ENCODE results near the gene MFRP.

MFRP gene

DNA sequence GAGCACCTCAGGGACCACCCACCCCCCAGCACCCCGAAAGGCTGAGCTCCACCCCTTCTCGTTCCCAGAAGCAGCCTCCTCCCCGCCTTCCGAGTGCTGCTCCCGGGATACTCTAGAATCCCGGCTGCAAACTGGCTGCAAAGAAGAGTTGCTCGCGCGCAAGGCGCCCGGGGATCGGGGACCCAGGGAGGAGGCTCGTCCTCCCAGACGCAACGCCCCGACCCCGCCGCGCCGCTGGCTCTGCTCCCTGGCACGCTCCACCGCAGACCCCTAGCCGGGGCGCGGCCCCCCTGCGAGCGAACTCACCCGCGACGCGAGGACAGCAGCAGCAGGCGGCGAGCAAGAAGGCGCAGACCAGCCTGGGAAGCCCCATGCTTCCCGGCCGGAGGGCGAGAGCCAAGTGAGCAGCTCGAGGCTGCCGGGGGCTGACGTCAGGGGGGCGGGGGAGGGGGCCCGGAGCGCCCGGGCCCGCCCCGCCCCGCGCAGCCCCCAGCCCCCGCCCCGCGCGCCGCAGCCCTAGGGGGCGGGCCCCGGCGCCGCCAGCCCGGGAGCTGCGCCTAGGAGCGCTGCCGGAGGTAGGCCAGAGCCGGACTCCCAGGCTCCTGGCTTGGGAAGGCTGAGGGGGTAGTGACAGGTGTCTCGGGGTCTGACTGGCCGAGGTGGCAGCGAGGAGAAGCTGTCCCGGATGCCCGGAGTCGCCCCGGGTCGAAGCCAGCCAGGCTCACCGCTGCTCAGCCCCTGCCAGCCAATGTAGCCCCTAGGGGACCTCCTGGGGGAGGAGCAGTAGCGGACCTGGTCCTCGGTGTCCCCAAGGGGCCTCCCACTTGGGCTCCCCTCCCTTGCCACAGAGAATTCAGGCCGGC is 29.5 kb downstream of the MFRP start, which contains the start of gene MCAM:
Gene MCAM, minus strand, starts transcription at position 402 of the 863 bp plus-strand sequence. Its CDS starts 29 bp downstream, at position 373.
- DNase-seq: peak in 5 of 6 experiments; percentile 13 to 27 (median 23)

DNA sequence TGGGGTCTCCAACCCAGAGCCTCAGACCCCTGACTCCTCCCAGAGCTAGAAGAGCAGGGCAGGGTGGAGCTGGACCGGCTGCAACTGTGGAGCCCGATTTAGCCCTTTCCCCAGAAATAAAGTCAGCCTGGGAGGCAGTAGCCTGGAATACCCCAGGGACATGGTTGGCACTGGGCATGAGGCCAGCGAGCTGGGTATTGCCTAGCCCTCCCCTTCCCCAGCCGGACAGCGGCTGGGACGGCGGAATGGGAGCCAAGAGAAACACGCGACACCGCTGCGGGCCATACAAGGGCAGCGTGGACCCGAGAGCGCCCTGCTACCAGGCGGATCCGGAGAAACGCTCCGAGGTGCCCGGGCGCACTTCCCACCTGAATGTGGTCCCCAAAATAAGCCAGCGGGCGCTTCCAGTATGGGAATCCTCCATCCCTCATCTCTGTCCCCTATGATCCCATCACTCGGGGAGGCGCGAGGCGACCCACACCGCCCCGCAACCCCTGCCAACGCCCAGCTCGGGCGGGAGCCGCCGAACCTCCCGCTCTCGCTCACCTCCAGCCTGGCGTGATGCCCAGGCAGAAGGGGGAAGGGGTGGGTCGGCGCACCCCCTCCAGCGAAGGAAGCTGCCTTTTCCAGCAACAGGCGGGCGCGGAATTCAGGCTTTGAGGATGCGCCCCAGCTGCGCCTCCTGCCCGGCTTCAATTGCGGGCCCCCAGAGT is 30.3 kb downstream of the MFRP start:
- peak in 2 of 6 experiments; percentile 4 to 47 for DNase-seq

DNA sequence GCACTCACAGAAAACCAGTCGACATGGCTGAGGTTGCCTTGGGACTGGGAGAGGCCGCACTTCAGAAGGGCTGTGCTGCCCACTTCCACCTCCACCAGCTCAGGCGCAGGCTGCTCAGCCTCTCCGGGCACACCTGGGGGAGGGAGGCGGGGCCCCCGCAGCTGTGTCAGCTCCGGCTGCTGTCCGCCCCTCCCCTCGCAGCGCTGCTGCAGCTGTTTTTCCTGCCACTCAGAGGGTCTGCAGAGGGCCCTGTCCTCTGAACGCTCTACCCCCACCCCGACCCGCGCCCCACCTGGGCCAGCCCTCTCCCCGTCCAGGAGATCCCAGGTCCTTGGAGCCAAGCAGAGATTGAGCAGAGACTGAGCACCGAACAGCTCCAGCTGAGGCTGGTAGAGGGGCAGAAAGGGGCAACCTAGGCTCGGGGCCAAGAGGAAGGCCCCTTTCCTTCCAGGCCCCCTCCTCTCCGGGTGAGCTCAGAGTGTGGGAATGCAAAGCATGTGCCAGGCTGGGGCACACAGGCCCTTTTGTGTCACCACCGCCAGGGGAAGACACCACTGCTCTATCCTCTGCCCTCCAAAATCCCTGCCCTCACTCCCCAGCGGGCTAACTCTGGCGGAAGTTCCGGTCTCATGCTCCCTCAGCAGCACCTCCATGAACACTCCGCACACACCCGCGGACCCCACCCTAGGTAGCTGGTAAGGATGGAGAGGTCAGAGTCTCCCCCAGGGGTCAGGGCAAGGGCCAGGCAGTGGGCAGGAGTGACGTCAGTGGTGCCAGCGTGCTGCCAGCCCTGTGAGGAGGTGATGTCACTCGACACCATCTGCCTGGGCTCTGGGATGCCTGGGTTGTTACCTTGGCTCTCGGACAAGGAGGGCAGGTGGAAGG is 31.1 kb downstream of the MFRP start:
- peak; percentile 17 to 71 (median 30) for DNase-seq

DNA sequence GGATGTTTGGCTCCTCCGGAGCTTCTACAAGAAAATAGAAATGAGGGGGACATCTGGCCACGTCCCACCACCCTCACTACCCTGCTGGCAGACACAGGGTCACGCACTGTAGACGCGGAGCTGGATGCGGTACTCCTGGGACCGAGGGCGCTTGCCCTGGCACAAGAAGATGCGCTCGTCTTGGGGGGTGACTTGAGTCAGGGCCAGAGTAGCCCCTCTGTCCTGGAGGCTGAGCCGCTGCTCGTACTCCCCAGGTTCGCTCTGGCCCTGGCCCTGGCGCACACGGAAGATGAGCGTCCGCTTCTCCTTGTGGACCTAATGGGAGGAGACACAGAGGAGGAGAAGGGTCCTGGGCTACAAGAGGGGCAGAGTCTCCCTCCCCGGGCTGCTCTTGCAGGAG is 31.8 kb downstream of the MFRP start:
- DNase-seq: no peak

DNA sequence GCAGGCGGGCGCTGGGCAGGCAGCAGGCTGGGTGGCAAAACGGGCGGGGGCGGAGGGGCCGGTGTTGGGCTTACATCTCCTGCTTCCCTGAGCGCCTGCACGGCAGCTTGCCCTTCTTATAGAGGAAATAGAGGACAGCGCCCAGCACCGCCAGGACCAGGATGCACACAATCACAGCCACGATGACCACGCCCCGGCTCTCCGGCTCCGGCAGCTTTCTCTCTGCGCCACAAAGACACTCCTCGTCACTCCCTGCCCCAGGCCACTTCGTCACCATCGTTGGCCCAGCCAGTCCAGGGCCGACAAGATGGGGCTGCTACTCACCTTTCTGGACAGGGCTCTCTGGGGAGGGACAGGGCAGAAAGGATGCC is 35.8 kb downstream of the MFRP start:
- DNase-seq: no peak

DNA sequence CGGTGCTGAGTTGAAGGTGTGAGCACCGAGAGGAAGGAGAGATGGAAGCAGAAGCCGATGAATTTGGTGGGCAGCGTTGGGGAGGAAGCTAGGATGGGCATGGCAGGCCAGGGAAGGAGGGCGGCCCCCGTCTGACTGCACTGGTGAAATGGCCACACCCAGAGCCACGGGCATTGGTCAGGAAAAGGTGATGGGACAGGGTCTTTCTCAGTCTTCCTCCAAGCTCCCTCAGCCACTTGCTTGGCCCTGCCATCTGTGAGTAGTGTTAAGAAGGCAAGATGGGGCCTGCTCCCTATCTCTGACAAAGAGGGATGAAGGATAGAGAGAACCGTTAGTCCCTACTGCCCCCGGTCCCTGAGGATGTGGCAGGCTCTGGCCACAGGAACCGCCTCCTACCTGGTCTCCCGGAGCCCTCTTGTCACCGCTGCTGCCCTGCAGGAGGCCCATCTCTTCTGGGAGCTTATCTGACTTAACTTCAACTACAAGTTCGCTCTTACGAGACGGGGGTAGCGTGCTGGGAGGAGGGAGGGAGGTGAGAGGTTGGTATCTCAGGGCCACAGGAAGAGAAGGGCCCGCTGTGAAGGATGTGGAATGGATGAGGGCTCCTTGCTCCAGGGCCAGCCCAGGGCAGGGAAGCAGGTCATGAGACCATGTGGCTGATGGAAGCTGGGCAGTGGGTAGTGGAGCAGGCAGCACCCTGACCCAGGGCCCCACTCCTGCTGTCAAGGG is 36.4 kb downstream of the MFRP start:
- no peak for DNase-seq

DNA sequence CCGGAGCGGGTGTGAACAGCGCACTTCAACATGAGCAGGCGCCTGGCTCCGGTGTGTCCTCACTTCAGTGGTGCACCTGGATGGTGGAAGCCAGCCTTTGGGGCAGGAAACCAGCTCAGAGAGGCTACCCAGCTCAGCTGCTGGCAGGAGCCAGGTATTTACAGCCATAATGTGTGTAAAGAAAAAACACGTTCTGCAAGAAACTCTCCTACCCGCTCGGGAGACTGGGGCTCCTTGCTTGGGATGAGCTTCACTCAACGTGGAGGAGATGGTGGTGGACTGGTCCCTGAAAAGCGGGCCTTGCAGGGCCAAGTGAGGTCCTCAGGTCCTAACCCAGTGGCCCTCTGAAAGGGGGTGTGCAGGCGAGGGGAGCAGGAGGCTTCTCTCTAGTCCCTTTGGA is 37.1 kb downstream of the MFRP start:
- no peak for DNase-seq

DNA sequence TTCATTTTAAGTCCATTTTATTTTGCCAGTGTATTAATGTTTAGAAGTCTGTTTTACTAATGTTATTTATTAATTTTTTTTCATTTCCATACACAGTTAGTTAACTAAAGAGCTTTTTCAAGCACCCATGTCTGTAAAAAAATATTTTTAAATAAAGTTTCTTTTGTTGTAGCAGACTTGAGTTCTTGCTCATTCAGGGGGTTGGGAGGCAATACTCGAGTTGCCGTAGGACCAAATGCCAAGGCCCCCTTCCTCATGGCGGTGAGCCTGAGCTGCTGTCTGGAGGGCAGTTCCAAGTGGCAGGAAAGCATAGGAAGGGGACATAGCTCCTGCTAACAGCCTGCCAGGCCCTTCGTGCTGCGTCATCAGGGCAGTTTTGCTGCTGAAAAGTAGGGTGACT is 38.5 kb downstream of the MFRP start:
- DNase-seq: no peak

DNA sequence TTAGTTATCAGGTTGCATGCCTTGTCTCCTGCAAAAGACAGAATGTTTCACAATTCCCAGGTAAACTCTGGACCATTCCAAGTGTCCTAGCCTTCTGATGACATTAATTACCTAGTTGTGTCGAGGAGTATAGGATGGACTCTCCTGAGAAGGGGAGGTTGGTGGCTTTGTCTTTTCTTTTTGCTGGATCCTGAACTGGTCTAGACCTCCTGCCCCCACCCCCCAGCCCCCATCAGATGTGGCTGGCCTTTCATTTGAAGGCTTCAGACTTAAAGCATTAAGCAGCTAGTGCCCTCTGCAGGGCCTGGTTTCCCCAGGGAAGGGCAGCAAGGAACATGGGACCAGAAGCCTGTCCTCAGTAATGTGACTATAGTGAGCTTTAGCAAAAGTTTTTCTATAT is 39.3 kb downstream of the MFRP start:
- no peak for DNase-seq

DNA sequence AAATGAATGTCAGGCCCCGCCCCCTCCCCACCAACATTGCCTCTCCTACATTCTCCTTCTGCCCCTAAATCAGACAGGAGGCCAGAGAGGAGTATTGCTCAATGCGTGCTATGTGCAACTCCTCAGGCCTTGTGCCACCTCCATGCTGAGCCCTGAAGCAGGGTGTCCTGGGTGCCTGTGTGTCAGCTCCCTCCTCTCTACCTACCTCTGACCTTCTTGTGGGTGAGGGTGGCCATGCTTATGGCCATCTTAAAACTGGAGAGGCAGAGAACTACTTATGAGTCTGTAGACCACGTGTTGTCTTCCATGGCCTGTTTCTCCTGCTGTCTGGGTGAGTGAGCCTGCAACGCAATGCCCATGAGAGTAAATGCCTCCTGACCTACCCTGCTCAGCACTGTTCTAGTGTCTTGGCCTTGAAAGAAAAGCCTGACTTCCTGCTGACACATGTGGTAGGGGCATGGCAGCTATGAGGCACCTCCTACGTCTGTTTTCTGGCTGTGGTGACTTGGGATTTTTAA is 40.1 kb downstream of the MFRP start:
- DNase-seq: peak; percentile 47 to 82 (median 66)

DNA sequence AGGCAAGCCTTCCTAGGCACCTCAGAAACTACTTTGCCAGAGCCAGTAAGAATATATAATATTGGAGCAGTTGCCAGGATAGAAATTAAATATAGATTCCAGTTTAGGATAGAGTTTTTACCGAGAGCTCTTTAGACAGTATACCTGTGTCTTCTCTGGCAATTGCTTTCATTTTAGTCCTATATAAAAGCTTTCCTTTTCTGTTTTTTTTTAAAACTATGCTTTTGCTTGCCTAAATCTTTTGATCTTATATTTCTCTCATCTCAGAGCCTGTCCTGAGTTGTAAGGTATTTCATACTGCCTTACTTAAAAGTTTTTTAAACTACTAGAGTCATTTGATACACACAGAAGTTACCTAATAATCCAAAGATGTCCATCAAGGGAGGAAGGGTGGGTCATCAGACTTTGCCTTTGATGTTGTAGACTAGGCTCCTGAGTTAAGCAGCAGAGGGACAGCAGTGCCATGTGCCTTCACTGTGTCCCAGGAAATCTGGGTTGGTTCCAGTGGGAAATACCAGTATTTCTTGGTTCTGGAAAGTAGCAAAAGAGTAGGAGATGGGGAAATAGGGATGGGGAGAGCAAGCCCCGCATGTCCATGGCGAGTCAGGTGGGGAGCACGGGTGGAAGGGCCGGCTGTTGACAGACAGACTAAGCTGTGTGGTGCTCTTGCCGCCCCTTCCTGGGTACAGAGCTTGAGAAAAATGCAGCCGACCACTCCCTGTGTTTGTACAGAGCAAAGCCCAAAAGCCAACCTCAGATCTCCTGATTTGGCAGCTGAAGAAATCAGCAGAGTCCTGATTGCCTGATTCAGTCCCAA is 40.7 kb downstream of the MFRP start:
- peak in 3 of 6 experiments; percentile 23 to 43 (median 42) for DNase-seq

DNA sequence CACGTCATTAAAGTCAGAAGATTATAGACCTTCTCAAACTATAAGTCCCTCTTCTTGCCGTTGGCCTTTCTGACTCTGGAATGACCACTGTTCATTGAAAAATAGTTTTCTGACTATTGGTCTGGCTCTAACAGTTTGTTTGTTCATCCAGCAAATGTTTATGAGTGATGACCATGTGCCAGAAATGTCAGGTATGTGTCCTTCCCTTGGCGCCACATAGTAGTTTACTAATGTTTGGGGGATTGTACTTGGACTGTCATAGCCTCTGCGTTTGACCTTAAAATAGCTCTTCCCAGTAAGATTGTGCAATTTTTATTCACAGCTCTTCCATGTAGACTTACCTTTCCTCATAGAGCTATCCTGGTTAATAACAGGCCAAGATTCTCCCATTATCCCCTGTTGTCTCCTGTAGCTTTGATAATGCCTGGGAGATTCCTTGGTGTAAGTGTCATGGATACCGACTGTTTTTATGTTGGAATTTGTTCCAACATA is 43.2 kb downstream of the MFRP start:
- no peak for DNase-seq

DNA sequence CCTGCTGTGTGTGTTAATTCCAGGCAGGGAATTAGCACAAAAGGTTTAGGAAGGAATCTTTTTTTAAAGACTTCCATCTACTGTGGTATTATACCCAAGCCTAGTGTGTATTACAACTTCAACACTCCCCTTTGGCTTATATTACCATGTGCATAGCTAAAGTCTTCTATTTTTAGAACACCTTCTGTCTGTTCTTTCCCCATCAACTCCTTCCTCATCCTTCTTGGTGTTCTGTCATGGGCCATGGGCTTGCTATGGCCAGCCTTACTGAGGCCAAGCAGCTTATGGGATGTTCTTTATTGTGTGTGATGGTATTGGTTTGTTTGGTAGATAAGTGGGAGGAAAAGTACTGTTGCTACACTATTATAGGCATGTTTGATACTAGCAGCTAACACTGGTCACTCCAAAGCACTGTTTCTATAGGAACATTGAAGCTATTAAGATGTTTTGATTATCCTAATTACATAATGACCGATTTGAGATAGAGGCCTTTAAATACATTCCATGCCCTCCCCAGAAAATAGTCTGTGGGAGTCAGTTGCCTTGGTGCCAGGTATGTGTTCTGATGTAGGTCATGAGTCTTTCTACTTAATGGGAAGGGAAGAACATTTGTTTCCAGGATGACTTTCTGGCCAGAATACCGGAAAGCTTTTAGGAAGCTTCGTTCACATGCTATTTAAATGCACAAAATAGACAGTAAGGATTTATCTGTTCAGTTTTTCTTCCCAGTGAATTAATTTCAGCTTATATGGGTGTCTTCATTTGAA is 46.1 kb downstream of the MFRP start:
- DNase-seq: no peak

DNA sequence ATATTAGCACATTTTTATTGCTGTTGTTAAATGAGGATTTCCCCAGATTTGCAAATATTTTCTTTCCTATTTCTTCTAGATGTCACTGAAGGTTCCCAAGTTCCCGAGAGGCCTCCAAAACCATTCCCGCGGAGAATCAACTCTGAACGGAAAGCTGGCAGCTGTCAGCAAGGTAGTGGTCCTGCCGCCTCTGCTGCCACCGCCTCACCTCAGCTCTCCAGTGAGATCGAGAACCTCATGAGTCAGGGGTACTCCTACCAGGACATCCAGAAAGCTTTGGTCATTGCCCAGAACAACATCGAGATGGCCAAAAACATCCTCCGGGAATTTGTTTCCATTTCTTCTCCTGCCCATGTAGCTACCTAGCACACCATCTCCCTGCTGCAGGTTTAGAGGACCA is 47.1 kb downstream of the MFRP start:
- no peak for DNase-seq

DNA sequence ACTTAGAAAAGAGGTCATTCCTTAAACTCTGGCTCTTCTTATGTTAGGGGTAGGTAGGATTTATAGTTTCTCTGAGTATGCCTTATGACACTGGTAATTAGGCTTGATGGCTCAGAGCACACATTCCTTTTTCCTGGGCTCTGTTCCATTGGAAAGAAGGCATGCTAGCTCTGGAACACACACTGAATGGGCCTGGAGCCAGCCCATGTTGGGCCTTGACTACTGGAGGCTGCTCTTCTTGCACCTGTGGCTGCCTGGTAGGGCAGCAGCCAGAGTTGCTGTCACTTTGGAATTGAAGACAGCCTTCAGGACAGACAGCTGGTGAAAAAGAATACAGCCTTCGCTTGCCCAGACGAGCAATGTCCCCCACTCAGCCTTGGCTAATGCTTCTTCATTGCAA is 47.8 kb downstream of the MFRP start:
- no peak for DNase-seq

DNA sequence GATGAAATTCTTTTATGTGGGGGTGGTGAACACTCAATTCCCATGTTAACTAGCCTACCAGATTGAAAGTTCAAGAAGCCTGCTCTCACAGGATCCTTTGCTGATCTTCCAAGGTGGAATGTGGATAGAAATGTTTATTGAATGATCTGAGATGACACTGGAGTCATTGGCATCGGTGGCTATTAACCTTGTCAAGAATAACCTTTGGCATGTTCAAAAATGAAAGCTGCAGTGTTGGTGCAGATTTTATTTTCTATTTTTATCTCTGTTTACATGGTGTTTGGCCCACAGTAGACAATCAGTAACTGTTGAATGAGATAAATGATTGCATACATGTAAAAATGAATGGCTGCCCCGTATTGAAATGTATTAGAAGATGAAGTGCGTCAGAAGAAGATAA is 48.6 kb downstream of the MFRP start:
- DNase-seq: no peak

DNA sequence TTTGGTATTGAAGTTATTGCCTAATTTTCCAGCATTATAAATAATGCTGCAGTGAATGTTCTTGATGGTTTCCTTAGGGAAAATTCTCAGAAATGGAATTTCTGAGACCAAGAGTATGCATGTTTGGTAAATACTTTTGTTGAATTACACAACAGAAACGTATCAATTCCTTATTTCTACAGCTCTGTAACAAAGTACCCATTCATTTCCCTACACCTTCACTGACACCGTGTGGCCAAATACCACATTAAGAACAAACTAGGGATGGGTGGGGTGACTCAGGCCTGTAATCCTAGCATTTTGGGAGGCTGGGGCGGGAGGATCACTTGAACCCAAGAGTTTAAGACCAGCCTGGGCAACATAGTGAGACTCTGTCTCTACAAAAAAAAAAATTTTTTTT is 51.3 kb downstream of the MFRP start:
- no peak for DNase-seq

DNA sequence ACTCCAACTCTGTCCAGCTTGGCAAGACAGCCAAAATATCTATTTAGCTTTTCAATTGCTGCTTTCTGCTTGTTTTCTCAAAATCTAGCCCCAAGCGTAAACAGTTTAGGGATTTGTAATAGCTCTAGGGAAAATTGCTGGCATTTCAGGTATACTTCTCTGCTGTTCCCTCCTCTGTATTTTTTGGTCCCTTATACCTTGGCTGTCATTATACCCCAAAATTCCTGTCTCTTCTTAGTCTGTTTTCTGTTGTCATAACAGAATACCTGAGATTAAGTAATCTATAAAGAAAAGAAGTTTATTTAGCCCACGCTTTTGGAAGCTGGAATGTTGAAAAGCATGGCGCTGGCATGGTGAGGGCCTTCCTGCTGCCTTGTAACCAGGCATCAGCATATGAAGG is 53.0 kb downstream of the MFRP start:
- no peak for DNase-seq

DNA sequence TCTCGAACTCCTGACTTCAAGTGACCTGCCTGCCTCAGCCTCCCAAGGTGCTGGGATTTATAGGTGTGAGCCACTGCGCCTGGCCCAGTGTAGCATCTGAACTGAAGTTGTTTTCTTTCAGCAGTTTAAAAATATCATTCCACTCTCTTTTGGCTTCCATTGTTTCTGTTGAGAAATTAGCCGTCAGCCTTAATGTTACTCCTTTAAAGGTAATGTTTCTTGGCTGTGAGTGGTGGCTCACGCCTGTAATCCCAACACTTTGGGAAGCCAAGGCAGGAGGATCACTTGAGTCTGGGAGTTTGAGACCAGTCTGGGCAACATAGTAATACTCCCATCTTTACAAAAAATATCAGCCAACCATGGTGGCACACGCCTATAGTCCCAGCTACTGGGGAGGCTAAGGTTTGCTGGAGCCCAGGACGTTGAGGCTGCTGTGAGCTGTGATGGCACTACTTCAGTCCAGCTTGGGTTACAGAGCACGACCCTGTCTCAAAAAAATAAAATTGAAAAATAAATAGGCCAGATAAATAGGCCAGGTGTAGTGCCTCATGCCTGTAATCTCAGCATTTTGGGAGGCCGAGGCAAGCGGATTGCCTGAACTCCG is 55.5 kb downstream of the MFRP start:
- no peak for DNase-seq
